ENCODE measurements around the gene CMTM5.

CMTM5 gene

GRCh38 chr14:23364164-23365035 is 12.4 kb upstream of the CMTM5 start:
- no peak overlapping the region for H3K27ac Mint-ChIP-seq
- no peak overlapping the region for H3K4me3 Mint-ChIP-seq
- H3K27me3 Mint-ChIP-seq: peaks cover 38% of the 10 kb centered on the region

GRCh38 chr14:23365036-23365731 is 11.7 kb upstream of the CMTM5 start, which contains the start of gene EFS:
Gene EFS (minus strand): TSS chr14:23365172. CDS start chr14:23365025, 147 bp downstream.
- Mint-ChIP-seq H3K27me3 (peaks cover 38% of the 10 kb centered on the region), H3K9me3 (no peaks in the 10 kb centered on the region), H3K27ac (no peak within 1 kb of the TSS), H3K36me3 (ENCODE audit: low read depth) (no peaks in the 10 kb centered on the region), H3K4me3 (no peak within 1 kb of the TSS), H3K4me1 (ENCODE audit: low read depth) (no peaks in the 10 kb centered on the region)

More at GRCh38 chr14:23364164-23365035, 12.4 kb upstream of the CMTM5 start:
- no peaks in the 10 kb centered on the region for H3K9me3 Mint-ChIP-seq
- H3K4me1 Mint-ChIP-seq (ENCODE audit: low read depth): no peaks in the 10 kb centered on the region
- no peaks in the 10 kb centered on the region for H3K36me3 Mint-ChIP-seq (ENCODE audit: low read depth)

GRCh38 chr14:23365732-23366425 is 11.0 kb upstream of the CMTM5 start:
- no peak overlapping the region for H3K4me3 Mint-ChIP-seq
- no peaks in the 10 kb centered on the region for H3K9me3 Mint-ChIP-seq
- H3K27me3 Mint-ChIP-seq: peaks cover 38% of the 10 kb centered on the region
- no peaks in the 10 kb centered on the region for H3K4me1 Mint-ChIP-seq (ENCODE audit: low read depth)
- no peaks in the 10 kb centered on the region for H3K36me3 Mint-ChIP-seq (ENCODE audit: low read depth)
- no peak overlapping the region for H3K27ac Mint-ChIP-seq

GRCh38 chr14:23366426-23366921 is 10.4 kb upstream of the CMTM5 start:
- peaks cover 38% of the 10 kb centered on the region for H3K27me3 Mint-ChIP-seq
- H3K27ac Mint-ChIP-seq: no peak overlapping the region
- no peaks in the 10 kb centered on the region for H3K36me3 Mint-ChIP-seq (ENCODE audit: low read depth)
- H3K4me3 Mint-ChIP-seq: no peak overlapping the region
- H3K4me1 Mint-ChIP-seq (ENCODE audit: low read depth): no peaks in the 10 kb centered on the region
- no peaks in the 10 kb centered on the region for H3K9me3 Mint-ChIP-seq

GRCh38 chr14:23370221-23370620 is 6.6 kb upstream of the CMTM5 start:
- Mint-ChIP-seq H3K36me3 (ENCODE audit: low read depth) (no peaks in the 10 kb centered on the region), H3K9me3 (no peaks in the 10 kb centered on the region), H3K4me1 (ENCODE audit: low read depth) (no peaks in the 10 kb centered on the region), H3K27me3 (peaks cover 22% of the 10 kb centered on the region), H3K4me3 (no peak overlapping the region), H3K27ac (no peak overlapping the region)

- Mint-ChIP-seq H3K27ac (no peak overlapping the region), H3K4me1 (ENCODE audit: low read depth) (no peaks in the 10 kb centered on the region), H3K9me3 (no peaks in the 10 kb centered on the region), H3K36me3 (ENCODE audit: low read depth) (no peaks in the 10 kb centered on the region), H3K27me3 (peaks cover 18% of the 10 kb centered on the region), H3K4me3 (no peak overlapping the region)
Measured at GRCh38 chr14:23371865-23372264, 5.0 kb upstream of the CMTM5 start.

GRCh38 chr14:23372509-23372908 is 4.3 kb upstream of the CMTM5 start, which contains the start of gene IL25:
Gene IL25 (plus strand): TSS chr14:23372809.
- H3K27ac Mint-ChIP-seq: no peak within 1 kb of the TSS
- no peaks in the 10 kb centered on the region for H3K4me1 Mint-ChIP-seq (ENCODE audit: low read depth)
- H3K27me3 Mint-ChIP-seq: peaks cover 11% of the 10 kb centered on the region
- H3K9me3 Mint-ChIP-seq: no peaks in the 10 kb centered on the region
- no peak within 1 kb of the TSS for H3K4me3 Mint-ChIP-seq
- H3K36me3 Mint-ChIP-seq (ENCODE audit: low read depth): no peaks in the 10 kb centered on the region

GRCh38 chr14:23373041-23373440 is 3.8 kb upstream of the CMTM5 start:
- peaks cover 9% of the 10 kb centered on the region for H3K27me3 Mint-ChIP-seq
- no peaks in the 10 kb centered on the region for H3K9me3 Mint-ChIP-seq
- no peaks in the 10 kb centered on the region for H3K4me1 Mint-ChIP-seq (ENCODE audit: low read depth)
- H3K4me3 Mint-ChIP-seq: no peak overlapping the region
- H3K27ac Mint-ChIP-seq: no peak overlapping the region
- H3K36me3 Mint-ChIP-seq (ENCODE audit: low read depth): no peaks in the 10 kb centered on the region

GRCh38 chr14:23375527-23376251 is 1.2 kb upstream of the CMTM5 start:
- H3K27ac Mint-ChIP-seq: no peak overlapping the region
- H3K9me3 Mint-ChIP-seq: no peaks in the 10 kb centered on the region
- H3K4me3 Mint-ChIP-seq: no peak overlapping the region
- H3K4me1 Mint-ChIP-seq (ENCODE audit: low read depth): no peaks in the 10 kb centered on the region
- no peaks in the 10 kb centered on the region for H3K27me3 Mint-ChIP-seq
- H3K36me3 Mint-ChIP-seq (ENCODE audit: low read depth): no peaks in the 10 kb centered on the region

GRCh38 chr14:23377198-23377550 is 328 bp downstream of the CMTM5 start:
- Mint-ChIP-seq H3K9me3 (no peaks in the 10 kb centered on the region), H3K4me3 (no peak overlapping the region), H3K27me3 (no peaks in the 10 kb centered on the region), H3K27ac (no peak overlapping the region), H3K36me3 (ENCODE audit: low read depth) (no peaks in the 10 kb centered on the region), H3K4me1 (ENCODE audit: low read depth) (no peaks in the 10 kb centered on the region)

- Mint-ChIP-seq H3K4me3 (no peak overlapping the region), H3K4me1 (ENCODE audit: low read depth) (no peaks in the 10 kb centered on the region), H3K36me3 (ENCODE audit: low read depth) (no peaks in the 10 kb centered on the region), H3K27me3 (no peaks in the 10 kb centered on the region), H3K9me3 (no peaks in the 10 kb centered on the region), H3K27ac (no peak overlapping the region)
Measured at GRCh38 chr14:23377573-23378563, 1.0 kb downstream of the CMTM5 start.

GRCh38 chr14:23378612-23379220 is 1.9 kb downstream of the CMTM5 start:
- Mint-ChIP-seq H3K36me3 (ENCODE audit: low read depth) (no peaks in the 10 kb centered on the region), H3K27ac (no peak overlapping the region), H3K4me1 (ENCODE audit: low read depth) (no peaks in the 10 kb centered on the region), H3K4me3 (no peak overlapping the region), H3K9me3 (no peaks in the 10 kb centered on the region), H3K27me3 (no peaks in the 10 kb centered on the region)
